ENCODE measurements around the gene FMN1. TPM values are rescaled to one million over a fixed set of nuclear protein-coding genes. Genes with fewer than 3 reads are reported as not detected.

FMN1 gene
- polyA plus RNA-seq, 3 donors: 0.28 to 3.7 (median 0.34) TPM

DNA sequence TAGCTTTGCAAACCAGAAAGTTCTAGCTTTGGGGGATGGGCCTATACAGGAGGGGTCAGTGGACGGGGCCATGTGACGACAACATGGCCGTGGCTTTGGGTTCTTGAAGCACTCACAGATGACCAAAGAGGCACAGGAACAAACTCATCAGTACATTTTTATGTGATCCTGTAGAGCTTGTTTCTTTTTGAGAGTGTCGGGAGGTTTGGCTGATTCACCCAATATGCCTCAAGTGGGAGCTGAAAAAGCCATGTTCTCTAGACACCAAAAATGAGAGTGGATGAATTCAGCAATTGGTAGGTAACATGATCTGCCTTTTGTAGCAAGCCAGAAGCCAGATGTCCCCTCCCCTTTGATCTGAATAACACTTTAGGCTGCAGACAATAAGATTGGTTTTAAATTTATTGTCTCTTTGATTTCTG, 446.6 kb downstream of the FMN1 start:
- Histone ChIP-seq H3K36me3 (replicated peaks in 1 of 2; ENCODE audit: control insufficient read depth in 1 of 2, insufficient read depth in 2 of 2, low read length in 2 of 2) (no peaks in the 10 kb centered on the region), H3K4me1 (ENCODE audit: control insufficient read depth in 1 of 2, insufficient read depth in 2 of 2, low read length in 2 of 2) (no peaks in the 10 kb centered on the region), H3K9me3 (replicated peaks in 1 of 2; ENCODE audit: control insufficient read depth in 1 of 2, insufficient read depth in 1 of 2, low read length in 2 of 2) (no peaks in the 10 kb centered on the region), H3K4me2 (replicated peaks; ENCODE audit: extremely low read depth, low read length, poor library complexity, severe bottlenecking) (no peak overlapping the region), H3K27me3 (ENCODE audit: control insufficient read depth in 2 of 2, insufficient read depth in 2 of 2, low read length in 2 of 2) (no peaks in the 10 kb centered on the region), H3K9ac (ENCODE audit: insufficient read depth, low read length, poor library complexity, severe bottlenecking) (no peak overlapping the region), H3K79me2 (ENCODE audit: insufficient read depth, low read length) (no peaks in the 10 kb centered on the region), H3K27ac (ENCODE audit: low read depth in 1 of 2, low read length in 2 of 2) (no peak overlapping the region), H4K20me1 (ENCODE audit: insufficient read depth, low read length) (no peaks in the 10 kb centered on the region), H2AFZ (ENCODE audit: insufficient read depth, low read depth, low read length, poor library complexity, severe bottlenecking) (no peak overlapping the region), H3K4me3 (replicated peaks in 1 of 3; ENCODE audit: low read depth in 2 of 3, low read length in 3 of 3) (no peak overlapping the region)
- intact Hi-C loops (cut with micrococcal nuclease): no loop called here
- no peak for DNase-seq
- no peak overlapping the region for H3K4me3 Mint-ChIP-seq
- H3K9me3 Mint-ChIP-seq: peaks cover 0 to 3% (median 0%) of the 10 kb centered on the region in 7 donors
- no peak for TF ChIP-seq CTCF (IDR thresholded peaks at IDR 0.05)
- H3K27me3 Mint-ChIP-seq (ENCODE audit: low read depth in 3 of 3): peaks cover 4 to 11% (median 5%) of the 10 kb centered on the region in 3 donors
- H3K36me3 Mint-ChIP-seq: no peaks in the 10 kb centered on the region
- WGBS (ENCODE audit: insufficient coverage): no CpG with 5 or more reads among the region's 4 CpGs
- H3K27ac Mint-ChIP-seq: no peak overlapping the region
- H3K4me1 Mint-ChIP-seq: no peaks in the 10 kb centered on the region

- H3K79me2 ChIP-seq (ENCODE audit: insufficient read depth, low read length): no peaks in the 10 kb centered on the region
- 89% methylated on average over 1 of the region's 4 CpGs for WGBS (ENCODE audit: insufficient coverage)
- no peaks in the 10 kb centered on the region for H4K20me1 ChIP-seq (ENCODE audit: insufficient read depth, low read length)
- no peak overlapping the region for H2AFZ ChIP-seq (ENCODE audit: insufficient read depth, low read depth, low read length, poor library complexity, severe bottlenecking)
- no peaks in the 10 kb centered on the region for H3K36me3 ChIP-seq (replicated peaks in 1 of 2; ENCODE audit: control insufficient read depth in 1 of 2, insufficient read depth in 2 of 2, low read length in 2 of 2)
- Mint-ChIP-seq H3K36me3 (no peaks in the 10 kb centered on the region), H3K4me3 (no peak overlapping the region), H3K27me3 (ENCODE audit: low read depth in 3 of 3) (peaks cover 4 to 9% (median 5%) of the 10 kb centered on the region in 3 donors), H3K4me1 (no peaks in the 10 kb centered on the region), H3K27ac (no peak overlapping the region), H3K9me3 (peaks cover 0 to 11% (median 3%) of the 10 kb centered on the region in 7 donors)
- TF ChIP-seq CTCF (IDR thresholded peaks at IDR 0.05): no peak
- no peak overlapping the region for H3K4me3 ChIP-seq (replicated peaks in 1 of 3; ENCODE audit: low read depth in 2 of 3, low read length in 3 of 3)
- H3K4me1 ChIP-seq (ENCODE audit: control insufficient read depth in 1 of 2, insufficient read depth in 2 of 2, low read length in 2 of 2): no peaks in the 10 kb centered on the region
- no peak overlapping the region for H3K27ac ChIP-seq (ENCODE audit: low read depth in 1 of 2, low read length in 2 of 2)
- no peaks in the 10 kb centered on the region for H3K27me3 ChIP-seq (ENCODE audit: control insufficient read depth in 2 of 2, insufficient read depth in 2 of 2, low read length in 2 of 2)
- intact Hi-C loops (cut with micrococcal nuclease): no loop called here
- H3K9me3 ChIP-seq (replicated peaks in 1 of 2; ENCODE audit: control insufficient read depth in 1 of 2, insufficient read depth in 1 of 2, low read length in 2 of 2): no peaks in the 10 kb centered on the region
- no peak for DNase-seq
- H3K4me2 ChIP-seq (replicated peaks; ENCODE audit: extremely low read depth, low read length, poor library complexity, severe bottlenecking): no peak overlapping the region
- H3K9ac ChIP-seq (ENCODE audit: insufficient read depth, low read length, poor library complexity, severe bottlenecking): no peak overlapping the region
These were observed 448.2 kb downstream of the FMN1 start for GRCh38 chr15:32746116-32746857.
